Central memory CD4-positive, alpha-beta T cell (primary cell): ENCODE data around the gene MYH6.
"Not testable (repeated sequence)": the region's sequence is repeated elsewhere in the genome, so short reads cannot be mapped to it uniquely, and the experiment has no call there.

Experiments used
- DNase-seq: peaks from one replicate; pipeline ENCODE4 v3.0.0; 2022
- total RNA-seq, 3 experiments: gene quantifications; one replicate each; lab custom pipeline; 2026; lab: John Stamatoyannopoulos, UW

The MYH6 gene
- 0 reads per million in 3 experiments for total RNA-seq

DNA sequence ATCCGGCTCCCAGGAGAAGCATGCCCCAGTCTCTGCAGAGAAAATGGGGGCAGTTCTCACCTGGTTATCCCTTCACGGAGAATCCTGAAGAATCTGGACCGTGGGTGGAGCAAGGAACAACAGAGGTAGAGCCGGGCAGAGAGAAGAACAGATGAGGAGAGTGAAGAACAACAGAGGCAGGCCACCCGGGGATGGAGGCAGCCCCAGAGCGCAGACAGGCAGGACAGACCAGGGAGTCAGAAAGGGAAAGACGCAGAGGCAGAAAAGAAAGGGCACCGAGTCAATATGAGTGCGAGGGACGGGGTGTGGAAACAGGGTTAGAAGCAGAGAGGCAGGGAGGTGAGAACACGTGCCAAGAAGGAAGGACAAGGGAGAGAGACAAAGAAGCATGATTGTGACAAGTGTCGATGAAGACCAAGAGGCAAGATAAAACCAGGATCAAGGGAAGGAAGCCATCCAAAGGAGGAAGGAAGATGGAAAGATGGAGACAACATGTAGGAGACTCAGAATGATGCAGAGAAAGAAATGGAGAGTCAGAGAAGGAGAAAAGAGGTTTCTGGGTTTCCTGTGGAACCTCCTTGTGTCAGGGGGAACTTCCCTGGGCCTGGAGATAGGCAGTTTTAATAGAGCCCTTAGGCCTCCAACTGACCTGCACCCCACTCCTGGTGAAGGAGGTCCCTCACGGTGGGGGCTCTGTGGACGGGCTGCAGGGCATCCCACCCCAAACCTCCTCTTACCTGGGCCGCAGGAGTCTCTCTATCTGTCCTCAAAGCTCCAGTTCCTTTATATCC is at the start of gene MYH6:
Gene MYH6, minus strand, starts transcription at position 758 of the 791 bp plus-strand sequence. CDS start 1,050 bp downstream, outside the sequence.
- no peak for DNase-seq

DNA sequence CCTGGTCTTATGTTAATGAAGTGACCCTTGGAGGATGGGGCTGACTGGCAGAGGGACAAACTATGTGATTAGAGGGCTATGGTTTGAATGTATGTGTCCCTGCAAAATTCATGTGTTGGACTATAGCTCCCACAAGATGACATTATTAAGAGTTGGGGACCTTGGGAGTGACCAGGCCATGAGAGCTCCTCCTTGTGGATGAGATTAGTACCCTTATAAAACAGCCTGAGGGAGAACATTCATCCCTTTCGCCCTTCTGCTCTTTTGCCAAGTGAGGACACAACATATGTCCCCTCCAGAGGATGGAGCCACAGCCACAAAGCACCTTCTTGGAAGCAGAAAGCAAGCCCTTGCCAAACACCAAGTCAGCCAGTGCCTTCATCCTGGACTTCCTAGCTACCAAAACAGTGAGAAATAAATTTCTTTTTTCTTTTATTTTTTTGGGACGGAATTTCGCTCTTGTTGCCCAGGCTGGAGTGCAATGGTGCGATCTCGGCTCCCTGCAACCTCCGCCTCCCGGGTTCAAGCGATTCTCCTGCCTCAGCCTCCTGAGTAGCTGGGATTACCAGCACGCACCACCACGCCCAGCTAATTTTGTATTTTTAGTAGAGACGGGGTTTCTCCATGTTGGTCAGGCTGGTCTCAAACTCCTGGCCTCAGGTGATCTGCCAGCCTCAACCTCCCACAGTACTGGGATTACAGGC is 49.0 kb upstream of the MYH6 start:
- not testable (repeated sequence) for DNase-seq

DNA sequence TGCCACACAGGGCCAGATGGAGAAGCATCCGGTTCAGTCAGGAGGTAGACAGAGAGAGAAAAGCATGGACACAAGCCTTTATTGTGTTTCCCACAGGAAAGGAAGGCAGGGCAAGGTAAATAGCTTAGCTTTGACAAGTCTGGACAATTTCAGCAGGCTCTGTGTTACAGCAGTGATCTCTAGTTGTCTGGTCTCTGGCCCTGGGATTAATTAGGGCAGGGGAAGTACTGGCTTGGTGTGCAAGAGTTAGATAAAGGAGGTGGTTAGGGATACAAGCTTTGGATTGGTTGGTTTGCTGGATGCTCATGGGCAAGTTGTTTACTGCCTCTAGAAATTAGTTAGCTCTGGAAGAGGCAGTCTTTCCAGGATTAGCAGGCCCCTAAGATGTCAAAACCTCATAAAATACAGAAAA is 46.4 kb upstream of the MYH6 start:
- no peak for DNase-seq

DNA sequence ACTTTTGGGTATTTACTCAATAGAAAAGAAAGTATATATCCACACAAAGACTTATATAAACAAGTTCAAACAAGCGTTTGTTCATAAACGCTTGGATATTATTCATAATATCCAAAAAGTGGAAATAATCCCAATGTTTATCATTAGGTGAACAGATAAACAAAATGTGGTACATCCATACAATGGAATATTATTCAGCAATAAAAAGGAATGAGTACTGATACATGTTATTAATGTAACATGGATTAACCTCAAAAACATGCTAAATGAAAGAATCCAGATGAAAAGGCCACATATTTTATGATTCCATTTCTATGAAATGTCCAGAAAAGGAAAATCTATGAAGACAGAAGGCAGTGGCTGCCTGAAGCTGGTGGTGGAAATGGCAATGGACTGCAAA is 44.2 kb upstream of the MYH6 start:
- DNase-seq, result no peak

DNA sequence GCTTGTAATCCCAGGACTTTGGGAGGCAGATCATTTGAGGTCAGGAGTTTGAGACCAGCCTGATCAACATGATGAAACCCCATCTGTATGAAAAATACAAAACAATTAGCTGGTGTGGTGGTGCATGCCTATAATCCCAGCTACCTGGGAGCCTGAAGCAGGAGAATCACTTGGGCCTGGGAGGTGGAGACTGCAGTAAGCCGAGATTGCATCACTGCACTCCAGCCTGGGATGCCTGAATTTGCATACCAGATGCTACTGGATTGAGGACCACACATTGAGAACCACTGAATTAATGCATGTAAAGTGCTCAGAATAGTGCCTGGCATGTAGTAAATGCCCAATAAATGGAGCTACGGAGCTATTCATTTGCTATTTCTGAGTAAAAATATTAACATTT is 42.3 kb upstream of the MYH6 start:
- DNase-seq, result no peak

DNA sequence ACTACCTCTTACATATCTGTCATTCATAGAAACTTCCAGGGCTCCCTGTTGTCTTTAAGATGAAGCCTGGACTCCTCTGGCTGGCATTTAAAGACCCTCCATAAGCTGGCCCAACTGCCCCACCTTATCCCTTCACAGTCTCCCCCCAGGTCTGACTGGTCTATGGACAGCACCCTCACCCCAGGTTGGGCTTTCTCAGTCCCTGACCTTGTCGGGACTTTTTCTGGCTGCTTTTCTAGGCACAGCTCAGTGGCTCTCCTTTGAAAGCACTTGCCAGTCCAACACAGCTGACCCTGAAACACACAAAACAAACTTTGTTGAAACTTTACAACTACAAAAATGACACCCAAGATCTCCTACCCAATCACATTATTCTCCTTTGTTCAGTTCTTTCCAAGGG is 41.2 kb upstream of the MYH6 start:
- no peak for DNase-seq

DNA sequence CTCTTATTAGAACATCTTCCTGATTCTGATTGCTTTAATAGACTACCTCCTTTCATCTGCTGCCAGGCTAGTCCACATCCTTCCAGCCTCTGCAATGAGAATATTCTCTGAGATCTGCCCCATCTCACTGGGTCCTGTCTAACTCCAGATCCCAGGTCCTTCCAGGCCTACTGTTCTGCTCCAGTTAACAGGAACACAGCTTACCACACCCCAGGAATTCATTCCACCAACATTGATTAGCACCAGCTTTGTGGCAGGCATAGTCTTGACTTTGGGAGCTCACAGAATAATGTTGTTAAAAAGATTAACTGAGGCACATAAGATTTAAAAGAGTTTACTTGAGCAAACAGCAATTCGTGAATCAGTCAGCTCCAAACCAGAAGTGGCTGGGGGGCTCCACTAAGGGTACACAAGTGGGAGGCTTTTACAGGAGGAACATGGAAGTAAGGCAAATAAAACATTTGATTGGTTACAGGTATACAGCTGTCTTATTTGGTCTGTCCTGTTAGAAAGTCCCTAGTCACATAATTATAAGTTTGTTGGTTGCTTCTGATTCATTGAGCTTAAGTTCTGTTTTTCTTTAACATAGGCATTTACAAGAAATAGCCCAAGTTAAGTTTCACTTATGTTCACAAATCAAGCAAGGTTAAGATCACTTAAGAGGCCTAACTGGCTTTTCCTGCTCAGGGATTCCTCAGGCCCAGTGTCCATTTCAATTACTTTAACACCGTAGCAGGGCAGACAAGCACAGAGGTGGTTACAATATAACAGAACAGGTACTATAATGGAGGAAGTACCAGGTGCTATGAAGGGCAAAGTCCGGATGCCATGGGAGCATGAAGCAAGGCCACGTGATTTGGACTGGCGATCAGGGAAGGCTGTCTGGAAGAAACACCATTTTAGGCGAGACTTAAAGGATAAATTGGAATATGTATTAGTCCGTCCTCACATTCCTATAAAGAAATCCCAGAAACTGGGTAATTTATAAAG is 39.6 kb upstream of the MYH6 start:
- DNase-seq, result no peak

DNA sequence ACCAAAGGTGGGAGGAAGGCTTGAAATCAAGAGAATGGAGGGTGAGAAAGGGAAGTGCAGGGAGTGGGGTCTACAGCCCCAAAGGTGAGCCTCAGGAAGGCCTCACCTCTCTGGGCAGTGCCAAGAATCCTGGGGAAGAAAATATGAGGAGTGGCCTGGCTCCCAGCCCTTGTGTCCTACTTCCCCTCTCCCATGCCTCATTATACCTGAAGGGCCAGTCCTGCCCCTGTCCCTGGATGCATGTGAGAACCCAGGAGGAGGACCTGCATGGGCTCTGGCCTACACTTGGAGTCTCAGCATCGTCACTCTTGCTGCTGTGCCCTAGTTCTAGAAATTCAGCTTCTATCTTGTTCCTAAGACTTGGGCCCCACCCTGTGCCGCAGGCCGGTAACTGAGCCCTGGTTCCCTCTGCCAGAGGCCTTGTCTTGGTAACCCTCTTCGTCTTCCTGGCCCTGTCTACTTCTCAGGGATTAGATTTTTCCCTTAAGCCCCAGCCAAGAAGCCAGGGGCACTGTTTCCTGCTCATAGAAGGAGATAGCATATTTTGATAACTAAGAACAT is 38.3 kb upstream of the MYH6 start:
- DNase-seq, result no peak

DNA sequence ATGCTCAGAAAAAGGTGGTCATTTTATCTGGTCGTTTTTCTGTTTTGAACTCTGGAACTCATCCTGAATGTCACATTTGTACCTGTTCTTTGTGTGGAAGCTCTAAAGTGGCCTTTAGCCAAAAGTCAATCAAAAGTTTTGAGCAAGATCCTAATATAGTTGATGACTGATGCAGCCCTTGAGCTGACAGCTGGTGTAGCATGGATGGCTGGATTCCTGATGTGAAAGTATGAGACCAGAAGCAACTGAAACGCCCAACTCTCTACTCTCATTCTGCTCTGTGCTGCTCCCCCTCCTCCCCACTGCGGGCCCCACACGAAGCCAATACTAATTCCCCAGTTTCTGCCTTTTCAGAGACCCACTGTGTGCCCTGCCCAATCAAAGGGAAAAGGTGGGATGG is 37.7 kb upstream of the MYH6 start:
- DNase-seq, result no peak

DNA sequence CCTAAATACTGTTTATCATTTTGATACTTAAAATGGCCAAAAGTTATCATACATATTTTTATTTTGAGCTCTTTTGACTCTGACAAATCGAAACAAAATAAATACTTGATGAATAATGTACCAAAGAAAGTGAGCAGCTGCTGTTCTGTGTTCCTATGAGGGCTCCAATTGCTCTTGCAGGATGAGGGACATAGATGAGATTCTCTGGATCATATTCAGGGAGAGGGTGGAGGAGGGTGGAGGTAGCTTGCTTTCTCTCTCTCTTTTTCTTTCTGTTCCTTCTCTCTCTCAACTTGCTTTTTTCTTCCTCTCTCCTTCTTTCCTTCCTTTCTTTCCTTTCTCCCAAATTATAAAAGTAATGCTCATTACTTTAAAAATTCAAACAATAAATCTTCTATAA is 36.2 kb upstream of the MYH6 start:
- DNase-seq, result no peak

DNA sequence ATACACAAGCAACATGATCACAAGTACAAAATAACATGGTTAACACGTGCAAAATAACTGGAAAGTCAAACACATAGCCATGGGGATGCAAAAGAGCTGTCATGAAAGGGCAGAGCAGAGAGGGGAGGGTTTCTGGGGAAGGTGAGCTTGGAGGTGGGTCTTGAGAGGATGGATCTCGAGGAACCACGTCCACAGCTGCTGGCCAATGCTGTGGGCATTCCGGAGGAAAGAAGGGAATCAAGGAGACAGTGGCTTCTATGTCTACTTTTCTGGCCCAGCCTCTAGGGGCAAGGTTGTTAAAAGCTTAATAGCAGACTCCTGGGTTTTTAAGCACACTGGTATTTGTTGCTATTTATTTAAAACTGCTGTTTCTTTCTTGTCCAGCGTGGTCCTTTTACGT is 35.8 kb upstream of the MYH6 start:
- no peak for DNase-seq

DNA sequence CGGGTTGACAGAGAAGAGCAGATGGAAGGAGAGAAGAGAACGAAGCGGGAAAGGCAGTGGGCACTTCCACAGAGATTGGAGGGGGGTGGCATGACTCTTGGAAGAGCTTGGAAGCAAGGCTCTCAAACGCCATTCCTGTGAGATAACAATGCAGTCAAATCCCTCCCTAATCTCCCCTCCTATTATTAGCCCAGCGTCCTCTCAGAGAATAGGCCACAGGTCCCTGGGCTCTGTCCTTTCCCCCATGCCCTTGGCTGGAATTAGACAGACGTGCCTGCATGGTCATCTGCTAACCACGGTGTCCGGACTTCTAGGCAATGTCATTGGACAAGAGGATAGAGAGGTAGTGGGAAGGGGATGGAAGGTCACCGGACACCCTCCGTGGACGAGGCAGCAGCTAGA is 35.3 kb upstream of the MYH6 start:
- no peak for DNase-seq

DNA sequence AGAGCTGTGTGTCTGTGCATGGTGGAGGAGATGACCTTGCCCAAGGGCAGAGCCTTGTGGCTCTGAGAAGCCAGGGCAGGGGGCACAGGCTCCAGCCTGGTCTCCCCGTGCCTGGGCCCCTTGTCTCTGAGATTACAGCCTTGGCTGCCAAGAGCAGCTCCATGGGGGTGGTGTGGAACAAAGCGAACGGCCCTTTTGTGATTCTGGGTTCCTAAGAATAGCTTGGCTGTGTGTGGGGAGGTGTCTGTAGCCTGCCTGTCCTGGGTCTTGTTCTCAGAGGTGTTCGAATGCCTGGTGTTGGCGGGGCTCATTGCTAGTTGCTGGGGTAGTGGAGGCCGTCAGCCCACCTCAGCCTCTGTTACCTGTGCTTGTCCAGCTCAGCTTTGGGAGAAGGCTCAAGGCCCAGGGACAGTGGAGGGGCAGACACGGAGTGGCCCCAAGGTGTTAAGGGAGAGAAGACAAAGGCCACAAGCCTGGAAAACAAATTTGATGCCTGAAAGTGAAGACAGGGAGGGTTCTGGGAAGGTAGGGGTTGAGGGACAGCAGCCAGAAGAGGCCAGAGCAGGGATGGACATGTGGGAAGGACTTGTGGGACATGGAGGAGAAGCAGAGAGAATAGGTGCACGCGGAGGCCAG is 34.8 kb upstream of the MYH6 start:
- DNase-seq, result no peak

DNA sequence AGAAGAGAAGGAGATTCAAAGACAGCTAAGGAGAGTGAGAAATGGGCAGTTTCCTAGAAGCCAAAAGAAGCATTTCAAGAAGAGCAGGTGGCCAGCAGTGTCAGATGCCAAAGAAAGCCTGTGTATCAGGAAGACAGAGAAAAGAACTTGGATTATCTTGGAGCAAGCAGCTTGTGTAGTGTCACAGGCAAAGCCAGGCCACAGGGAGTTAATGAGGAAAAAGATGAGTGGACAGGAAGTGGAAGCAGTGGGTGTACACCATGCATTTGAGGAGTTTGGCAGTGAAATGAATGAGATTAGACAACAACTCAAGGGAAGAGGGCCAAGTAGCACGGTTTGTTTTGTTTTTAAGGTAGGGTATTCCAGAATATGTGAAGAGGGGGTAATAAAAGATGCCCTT is 33.0 kb upstream of the MYH6 start:
- no peak for DNase-seq

DNA sequence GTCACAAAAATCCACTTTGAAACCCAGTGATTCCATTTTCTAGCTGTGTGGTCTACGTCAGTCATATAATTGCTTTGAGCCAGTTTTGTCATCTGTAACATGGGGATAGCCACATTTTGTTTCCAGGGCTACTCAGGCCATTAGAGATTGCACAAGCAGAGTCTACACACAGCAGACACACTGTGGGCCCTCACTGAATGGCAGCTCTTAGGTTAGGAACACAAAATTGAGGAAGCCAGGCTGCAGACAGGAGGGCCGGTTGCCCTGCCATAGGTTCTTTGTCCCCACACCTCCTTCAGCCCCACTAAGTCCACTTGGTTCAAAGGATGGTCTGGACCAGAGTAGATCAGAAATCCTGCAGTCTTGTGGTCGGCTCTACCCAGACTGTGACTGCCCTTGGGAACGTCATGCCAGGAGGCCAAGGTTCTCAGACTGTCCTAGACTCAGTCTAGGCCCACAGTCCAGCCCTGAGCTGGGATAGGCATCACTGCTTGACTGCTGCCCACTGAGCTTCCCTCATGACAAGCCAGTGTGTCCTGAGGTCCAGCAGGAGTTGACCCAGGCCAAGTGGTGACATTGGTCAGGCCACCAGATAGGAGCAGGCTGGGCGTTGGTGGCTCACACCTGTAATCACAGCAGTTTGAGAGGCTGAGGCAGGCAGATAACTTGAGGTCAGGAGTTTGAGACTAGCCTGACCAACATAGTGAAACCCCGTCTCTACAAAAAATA is 31.2 kb upstream of the MYH6 start:
- no peak for DNase-seq

DNA sequence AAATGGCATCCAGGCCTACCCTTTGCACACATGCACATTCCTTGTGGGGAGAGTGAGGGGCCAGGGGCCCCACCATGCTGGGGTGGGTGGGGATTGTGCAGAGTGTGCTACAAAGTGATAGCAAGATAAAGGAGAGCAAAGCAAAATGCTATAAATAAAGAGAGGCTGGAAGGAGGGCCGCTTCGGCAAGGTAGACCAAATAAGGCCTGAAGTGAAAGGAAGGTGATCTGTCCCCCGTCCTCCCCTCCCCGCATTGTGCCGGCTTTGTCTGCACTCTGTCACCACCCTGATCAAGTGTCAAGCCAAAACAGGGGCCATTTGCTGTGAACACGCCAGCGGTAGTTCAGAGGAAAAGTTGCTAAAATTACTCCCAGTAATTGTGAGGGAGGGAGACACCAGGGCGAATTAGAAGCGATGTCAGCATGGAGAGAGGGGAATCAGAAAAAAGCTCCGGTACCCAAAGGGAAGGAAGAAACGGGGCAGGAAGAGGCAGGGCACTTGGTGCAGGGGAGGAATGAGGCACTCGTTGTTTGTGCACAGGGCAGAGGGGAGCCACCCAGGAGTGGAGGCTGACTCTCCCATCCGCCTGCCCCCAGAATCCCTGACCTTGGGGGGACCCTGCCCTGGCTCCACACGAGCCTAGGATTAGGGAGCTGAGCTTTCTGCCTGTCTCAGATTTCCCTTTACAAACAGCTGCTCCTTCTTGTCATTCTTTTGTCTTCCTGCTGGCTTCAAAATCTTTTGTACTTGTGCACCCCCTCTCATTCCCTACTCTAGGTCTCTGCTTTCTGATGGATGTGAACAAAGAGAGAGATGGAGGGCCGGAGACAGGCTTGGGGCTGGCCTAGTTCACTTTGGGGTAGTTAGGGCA is 30.3 kb upstream of the MYH6 start:
- DNase-seq, result no peak

DNA sequence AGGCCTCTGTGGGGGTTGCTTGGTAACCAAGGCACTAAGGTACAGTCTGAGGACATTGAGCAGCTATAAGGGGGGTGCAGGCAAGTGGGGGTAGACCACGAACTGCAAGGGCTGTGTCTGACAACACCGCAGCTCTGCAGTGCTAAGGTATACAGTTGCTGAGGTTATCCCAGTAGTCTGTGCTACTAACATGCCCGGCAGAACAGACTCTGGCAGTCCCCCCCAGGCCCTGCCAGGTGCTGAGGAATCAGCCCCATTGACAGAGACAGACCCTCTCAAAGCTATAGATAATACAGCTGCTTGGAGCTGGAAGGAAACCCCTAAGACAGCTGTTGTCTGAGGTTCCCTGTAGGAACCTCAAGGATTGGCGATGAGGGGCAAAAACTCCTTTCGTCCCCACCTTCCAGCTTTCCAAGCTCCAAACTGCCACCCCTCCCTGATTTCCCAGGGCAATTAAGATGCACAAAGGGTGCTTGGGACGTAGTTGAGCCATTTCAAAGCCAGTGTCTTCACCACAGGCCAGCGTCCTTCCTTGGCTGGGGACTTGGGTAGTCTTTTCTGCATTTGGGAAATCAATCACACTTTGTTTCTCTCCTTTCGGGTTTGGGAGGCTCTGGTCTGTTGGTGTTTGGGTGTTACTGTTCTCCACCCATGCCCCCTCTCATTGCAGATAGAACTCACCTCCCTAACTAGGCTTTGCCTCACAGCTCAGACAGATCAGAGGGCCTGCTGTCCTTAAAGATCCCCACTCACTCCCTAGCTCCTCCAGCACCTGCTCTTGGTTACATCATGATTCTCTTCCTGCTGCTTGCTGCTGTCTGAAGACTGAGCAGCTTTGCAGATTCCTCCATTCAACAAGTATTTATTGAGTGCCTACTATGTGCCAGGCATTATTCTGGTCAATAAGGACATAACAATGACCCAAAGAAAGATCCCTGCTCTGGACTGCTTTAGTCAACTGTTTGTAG is 29.3 kb upstream of the MYH6 start:
- no peak for DNase-seq

DNA sequence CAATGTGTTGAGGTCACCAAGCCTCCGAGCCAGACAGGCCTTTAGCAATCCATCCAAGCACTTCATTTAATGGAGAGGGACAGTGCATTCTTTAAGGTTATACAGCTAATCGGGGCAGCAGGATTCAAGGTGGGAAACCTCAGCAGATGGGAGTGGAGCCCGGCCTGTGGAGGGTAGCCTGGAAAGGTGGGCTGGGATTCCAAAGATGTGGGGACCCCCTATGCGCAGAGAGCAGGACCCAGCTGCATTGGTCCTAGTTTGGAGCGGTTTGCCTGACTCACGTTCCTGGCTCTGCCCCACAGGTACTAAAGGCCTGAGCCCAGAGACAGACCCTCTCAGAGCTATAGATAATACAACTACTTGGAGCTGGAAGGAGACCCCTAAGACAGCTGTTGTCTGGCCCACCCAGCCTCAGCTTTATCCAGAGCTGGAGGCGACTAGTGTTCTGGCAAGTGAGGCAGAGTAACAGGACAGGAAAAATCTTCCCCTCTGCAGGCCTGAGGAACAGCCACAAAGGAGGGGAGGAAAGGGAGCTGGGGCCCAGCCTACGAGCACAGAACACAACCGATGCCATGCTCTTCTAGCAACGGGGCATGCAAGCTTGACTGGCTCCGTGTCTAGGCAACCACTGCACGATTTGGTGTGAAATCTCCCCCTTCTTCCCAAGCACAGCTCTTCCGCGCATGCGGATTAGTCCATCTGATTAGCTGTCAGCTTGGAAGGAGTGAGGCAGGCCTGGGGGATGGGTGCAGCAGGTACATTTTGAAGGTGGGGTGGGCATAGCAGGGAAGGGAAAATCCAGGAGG is 28.5 kb upstream of the MYH6 start:
- DNase-seq, result no peak
